PC-9 (cell line): ENCODE data around the gene CDIPT.

ENCODE experiments used
- EZH2 ChIP-seq: fragments of 200-600 bp; sonication (generic); IDR thresholded peaks from 2 replicates; pipeline ENCODE4 v1.8.0; 2017; ENCODE audit warnings: antibody characterized with exemption, low read depth
- TF ChIP-seq, protein P1 (sequence below): fragments of 200-600 bp; sonication (generic); conservative IDR thresholded peaks from 2 replicates; pipeline ENCODE4 v1.6.1; 2017; ENCODE audit warnings: mixed run types, antibody characterized with exemption, mild to moderate bottlenecking, moderate library complexity

DNA sequence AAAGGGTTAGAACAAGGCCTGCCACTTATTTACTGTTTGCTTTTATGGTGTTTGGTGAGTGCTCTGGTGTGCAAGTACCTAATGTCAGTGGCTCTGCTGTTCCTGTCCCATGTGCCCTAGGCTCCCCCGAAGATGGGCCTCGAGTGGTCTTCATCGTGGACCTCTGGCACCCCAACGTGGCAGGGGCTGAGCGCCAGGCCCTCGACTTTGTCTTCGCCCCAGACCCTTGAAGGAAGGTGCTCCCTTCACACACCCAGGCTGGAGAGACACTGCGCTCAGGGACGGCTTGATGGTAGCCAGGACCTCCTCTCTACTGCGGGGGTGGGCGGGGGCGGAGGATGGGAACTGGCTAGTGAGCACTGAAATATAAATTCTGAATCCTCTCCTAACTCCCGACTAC lies 42.6 kb upstream of the CDIPT start:
- TF ChIP-seq, protein P1, sequence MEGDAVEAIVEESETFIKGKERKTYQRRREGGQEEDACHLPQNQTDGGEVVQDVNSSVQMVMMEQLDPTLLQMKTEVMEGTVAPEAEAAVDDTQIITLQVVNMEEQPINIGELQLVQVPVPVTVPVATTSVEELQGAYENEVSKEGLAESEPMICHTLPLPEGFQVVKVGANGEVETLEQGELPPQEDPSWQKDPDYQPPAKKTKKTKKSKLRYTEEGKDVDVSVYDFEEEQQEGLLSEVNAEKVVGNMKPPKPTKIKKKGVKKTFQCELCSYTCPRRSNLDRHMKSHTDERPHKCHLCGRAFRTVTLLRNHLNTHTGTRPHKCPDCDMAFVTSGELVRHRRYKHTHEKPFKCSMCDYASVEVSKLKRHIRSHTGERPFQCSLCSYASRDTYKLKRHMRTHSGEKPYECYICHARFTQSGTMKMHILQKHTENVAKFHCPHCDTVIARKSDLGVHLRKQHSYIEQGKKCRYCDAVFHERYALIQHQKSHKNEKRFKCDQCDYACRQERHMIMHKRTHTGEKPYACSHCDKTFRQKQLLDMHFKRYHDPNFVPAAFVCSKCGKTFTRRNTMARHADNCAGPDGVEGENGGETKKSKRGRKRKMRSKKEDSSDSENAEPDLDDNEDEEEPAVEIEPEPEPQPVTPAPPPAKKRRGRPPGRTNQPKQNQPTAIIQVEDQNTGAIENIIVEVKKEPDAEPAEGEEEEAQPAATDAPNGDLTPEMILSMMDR: no peak
- TF ChIP-seq EZH2: no peak
